ENCODE measurements around the gene RSKR.

DNA sequence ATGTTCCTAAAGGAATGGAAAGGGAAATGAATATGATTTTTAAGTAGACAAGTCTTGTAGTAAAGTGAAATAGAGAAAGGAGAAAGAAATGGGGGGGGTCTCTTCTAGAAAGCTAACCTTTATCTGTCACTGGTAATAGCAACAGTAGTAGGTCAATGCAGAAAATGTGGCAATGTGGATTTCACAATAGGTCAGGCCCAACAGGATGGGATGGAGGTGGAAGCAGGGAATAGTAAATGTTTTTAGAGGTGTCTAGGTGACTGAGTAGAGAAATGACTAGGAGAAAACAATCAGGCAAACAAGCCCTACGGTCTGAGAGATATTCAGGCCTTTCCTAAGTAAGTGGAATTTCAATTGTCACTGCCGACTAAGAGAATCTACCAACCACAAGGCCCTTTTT lies 6.0 kb upstream of the RSKR start:
- TF ChIP-seq CTCF (IDR thresholded peaks at IDR 0.05): no peak
- TF ChIP-seq POLR2A (IDR thresholded peaks at IDR 0.05): no peak
